ENCODE results near the gene REEP1. TPM values are rescaled to one million over a fixed set of nuclear protein-coding genes. Genes with fewer than 3 reads are reported as not detected.

REEP1 gene
- total RNA-seq, 1 experiment from 2014 or later: 5.9 TPM

- ChIA-PET RAD21 (ENCODE audit: low non-redundant PET in 1 of 2, low total read pairs in 2 of 2, uncharacterized antibody in 2 of 2, unreplicated experiment in 2 of 2) (no interaction called here), CTCF (interaction anchor here (1.0 to 1.4 kb wide), 2 partner anchors 150 to 544 kb away, joined by 3 to 4 read pairs; no protein-coding TSS in a partner anchor)
- peaks cover 5 to 10% of the 10 kb centered on the region in 2 experiments for H3K9me3 ChIP-seq (ENCODE audit: control insufficient read depth in 1 of 2, insufficient read depth in 1 of 2, low read depth in 1 of 2, low read length in 2 of 2)
These were observed 34.1 kb upstream of the REEP1 start for GRCh38 chr2:86371527-86371926.

More at GRCh38 chr2:86371527-86371926, 34.1 kb upstream of the REEP1 start:
- Histone ChIP-seq H3K27me3 (ENCODE audit: insufficient read depth, low read length) (no peaks in the 10 kb centered on the region), H2AFZ (ENCODE audit: low read depth, low read length, poor library complexity, severe bottlenecking) (no peak overlapping the region), H3K9ac (ENCODE audit: low read length) (no peak overlapping the region), H3K4me1 (ENCODE audit: control insufficient read depth in 1 of 2, insufficient read depth in 2 of 2, low read length in 2 of 2) (peaks cover 0 to 8% of the 10 kb centered on the region in 2 experiments; a peak in 1 of 4 replicates), H4K20me1 (ENCODE audit: insufficient read depth) (no peaks in the 10 kb centered on the region), H3K4me2 (ENCODE audit: low read length) (no peak overlapping the region), H3K9me2 (ENCODE audit: insufficient read depth) (no peaks in the 10 kb centered on the region), H3K27ac (ENCODE audit: low read depth, low read length) (no peak overlapping the region), H3K4me3 (replicated peaks in 1 of 2; ENCODE audit: low read depth in 1 of 2, low read length in 2 of 2) (no peak overlapping the region), H3K79me2 (ENCODE audit: insufficient read depth, low read length) (no peaks in the 10 kb centered on the region), H3K36me3 (ENCODE audit: control insufficient read depth in 1 of 2, insufficient read depth in 2 of 2, low read length in 2 of 2) (no peaks in the 10 kb centered on the region)
- POLR2A ChIA-PET: no interaction called here
- DNase-seq (ENCODE audit: low read depth, low spot score) (no peak), ATAC-seq (no peak)
- BruUV-seq (replicated peaks): no TSS peak
- TF ChIP-seq ZBTB33 (IDR thresholded peaks at IDR 0.05; ENCODE audit: extremely low read depth, insufficient replicate concordance, low read length) (no peak), EZH2phosphoT487 (IDR thresholded peaks at IDR 0.05; ENCODE audit: borderline replicate concordance) (no peak), EGR1 (IDR thresholded peaks at IDR 0.05; ENCODE audit: low read depth) (no peak), POLR2AphosphoS5 (IDR thresholded peaks at IDR 0.05; ENCODE audit: low read depth, low read length) (no peak), YY1 (IDR thresholded peaks at IDR 0.05; ENCODE audit: extremely low read depth, insufficient replicate concordance, low read depth, low read length) (no peak), CTCF (IDR thresholded peaks at IDR 0.05 in 2 of 3, conservative IDR thresholded peaks at IDR 0.05 in 1 of 3; ENCODE audit: borderline replicate concordance in 1 of 3, insufficient read depth in 1 of 3, low read depth in 2 of 3, low read length in 2 of 3) (no peak), RAD21 (IDR thresholded peaks at IDR 0.05; ENCODE audit: low read depth) (no peak), CBX3 (IDR thresholded peaks at IDR 0.05; ENCODE audit: low read depth) (no peak), SP1 (IDR thresholded peaks at IDR 0.05; ENCODE audit: low read depth) (no peak), TCF7L2 (IDR thresholded peaks at IDR 0.05; ENCODE audit: borderline replicate concordance, extremely low read depth, insufficient read depth, insufficient read length) (no peak), SRF (IDR thresholded peaks at IDR 0.05; ENCODE audit: low read depth) (no peak), CEBPB (IDR thresholded peaks at IDR 0.05; ENCODE audit: low read depth) (no peak), ELF1 (IDR thresholded peaks at IDR 0.05; ENCODE audit: borderline replicate concordance, low read depth) (no peak)
- intact Hi-C loops (cut with micrococcal nuclease): no loop called here

Measured in HCT116 (cell line).